COR-L47 (cell line): ENCODE data around the gene NCAPD3.
"Not testable (repeated sequence)": the region's sequence is repeated elsewhere in the genome, so short reads cannot be mapped to it uniquely, and the experiment has no call there.

Experiments used
- DNase-seq: peaks from one replicate; lab custom pipeline; 2025; lab: John Stamatoyannopoulos, UW

NCAPD3 gene

GRCh38 chr11:134131628-134132244 lies 92.0 kb downstream of the NCAPD3 start:
- no peak for DNase-seq

GRCh38 chr11:134126217-134126822 lies 97.4 kb downstream of the NCAPD3 start:
- no peak for DNase-seq

- no peak for DNase-seq
Measured at GRCh38 chr11:134125507-134125906, 98.3 kb downstream of the NCAPD3 start.

- no peak for DNase-seq
Measured at GRCh38 chr11:134124660-134125451, 98.9 kb downstream of the NCAPD3 start.

GRCh38 chr11:134120921-134121526 lies 102.7 kb downstream of the NCAPD3 start:
- no peak for DNase-seq

GRCh38 chr11:134120143-134120850 lies 103.5 kb downstream of the NCAPD3 start:
- DNase-seq = no peak

GRCh38 chr11:134119094-134119493 lies 104.7 kb downstream of the NCAPD3 start:
- DNase-seq = no peak

- no peak for DNase-seq
Measured at GRCh38 chr11:134118006-134118405, 105.8 kb downstream of the NCAPD3 start.

- DNase-seq = no peak
Measured at GRCh38 chr11:134116210-134116609, 107.6 kb downstream of the NCAPD3 start.

GRCh38 chr11:134113787-134114186 lies 110.0 kb downstream of the NCAPD3 start:
- DNase-seq = not testable (repeated sequence)

GRCh38 chr11:134110252-134110815 lies 113.4 kb downstream of the NCAPD3 start:
- no peak for DNase-seq
